ENCODE data around the gene LSAMP. TPM values are rescaled to one million over a fixed set of nuclear protein-coding genes. Genes with fewer than 3 reads are reported as not detected.

Gene LSAMP
- total RNA-seq, 1 donor from 2014 or later = 16.4 TPM

GRCh38 chr3:116469546-116469945 is 24.3 kb upstream of the LSAMP start:
- Histone ChIP-seq H3K9ac (ENCODE audit: low read length) (no peak overlapping the region), H3K4me1 (ENCODE audit: insufficient read depth, low read length) (peaks cover 3% of the 10 kb centered on the region), H3K27ac (ENCODE audit: low read depth, low read length) (no peak overlapping the region), H3K9me3 (ENCODE audit: insufficient read depth, low read depth, low read length) (no peaks in the 10 kb centered on the region), H4K20me1 (ENCODE audit: insufficient read depth, low read length) (no peaks in the 10 kb centered on the region), H2AFZ (ENCODE audit: low read depth, low read length) (no peak overlapping the region), H3K27me3 (ENCODE audit: insufficient read depth, low read length) (no peaks in the 10 kb centered on the region), H3K79me2 (ENCODE audit: insufficient read depth, low read length) (no peaks in the 10 kb centered on the region), H3K4me3 (ENCODE audit: insufficient read depth, low read depth, low read length) (no peak overlapping the region), H3K36me3 (ENCODE audit: insufficient read depth, low read length) (no peaks in the 10 kb centered on the region), H3K4me2 (ENCODE audit: low read length) (no peak overlapping the region)
- no peaks in the 10 kb centered on the region for H3K9me3 Mint-ChIP-seq (ENCODE audit: unreplicated experiment)
- DNase-seq (ENCODE audit: low read depth) (no peak), FAIRE-seq (no peak)
- peaks cover 20% of the 10 kb centered on the region for H3K4me1 Mint-ChIP-seq (ENCODE audit: low read depth, unreplicated experiment)
- no peaks in the 10 kb centered on the region for H3K27me3 Mint-ChIP-seq (ENCODE audit: low read depth, unreplicated experiment)
- H3K27ac Mint-ChIP-seq (ENCODE audit: unreplicated experiment) = no peak overlapping the region
- TF ChIP-seq EZH2 (IDR thresholded peaks at IDR 0.05; ENCODE audit: insufficient read depth, low read length) = no peak
- TF ChIP-seq, protein P1, sequence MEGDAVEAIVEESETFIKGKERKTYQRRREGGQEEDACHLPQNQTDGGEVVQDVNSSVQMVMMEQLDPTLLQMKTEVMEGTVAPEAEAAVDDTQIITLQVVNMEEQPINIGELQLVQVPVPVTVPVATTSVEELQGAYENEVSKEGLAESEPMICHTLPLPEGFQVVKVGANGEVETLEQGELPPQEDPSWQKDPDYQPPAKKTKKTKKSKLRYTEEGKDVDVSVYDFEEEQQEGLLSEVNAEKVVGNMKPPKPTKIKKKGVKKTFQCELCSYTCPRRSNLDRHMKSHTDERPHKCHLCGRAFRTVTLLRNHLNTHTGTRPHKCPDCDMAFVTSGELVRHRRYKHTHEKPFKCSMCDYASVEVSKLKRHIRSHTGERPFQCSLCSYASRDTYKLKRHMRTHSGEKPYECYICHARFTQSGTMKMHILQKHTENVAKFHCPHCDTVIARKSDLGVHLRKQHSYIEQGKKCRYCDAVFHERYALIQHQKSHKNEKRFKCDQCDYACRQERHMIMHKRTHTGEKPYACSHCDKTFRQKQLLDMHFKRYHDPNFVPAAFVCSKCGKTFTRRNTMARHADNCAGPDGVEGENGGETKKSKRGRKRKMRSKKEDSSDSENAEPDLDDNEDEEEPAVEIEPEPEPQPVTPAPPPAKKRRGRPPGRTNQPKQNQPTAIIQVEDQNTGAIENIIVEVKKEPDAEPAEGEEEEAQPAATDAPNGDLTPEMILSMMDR (IDR thresholded peaks at IDR 0.05; ENCODE audit: insufficient read depth, low read depth, low read length) = no peak
- no peak overlapping the region for H3K4me3 Mint-ChIP-seq (ENCODE audit: unreplicated experiment)
- H3K36me3 Mint-ChIP-seq (ENCODE audit: low read depth, unreplicated experiment) = no peaks in the 10 kb centered on the region

DNA sequence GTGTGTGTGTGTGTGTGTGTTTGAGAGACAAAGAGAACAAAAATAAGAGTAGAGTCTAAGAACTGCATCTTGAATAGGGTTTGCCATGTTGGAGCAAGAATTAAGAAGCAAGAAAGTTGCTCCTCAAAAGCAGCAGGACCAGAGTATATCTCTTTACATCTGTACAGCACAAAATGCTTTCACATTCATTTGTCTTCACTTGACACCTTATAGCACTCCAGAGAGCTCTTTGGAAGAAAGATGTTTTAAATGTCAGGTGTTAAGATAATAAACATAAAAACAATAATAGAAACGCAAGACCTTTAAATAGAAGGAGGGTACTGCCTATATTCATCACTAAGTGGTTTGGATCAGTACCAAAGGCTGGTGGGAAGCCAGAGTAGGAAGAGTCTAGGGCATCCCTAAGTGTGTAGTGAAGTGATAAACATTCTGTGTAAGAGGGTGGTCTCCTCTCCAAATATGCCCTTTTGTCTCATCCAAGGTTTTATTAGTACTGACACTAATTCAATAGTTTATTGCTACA is 19.1 kb upstream of the LSAMP start:
- H3K9ac ChIP-seq (ENCODE audit: low read length) = no peak overlapping the region
- FAIRE-seq = no peak
- H3K27ac Mint-ChIP-seq (ENCODE audit: unreplicated experiment) = no peak overlapping the region

More for the DNA sequence above, 19.1 kb upstream of the LSAMP start:
- TF ChIP-seq, protein P1 (IDR thresholded peaks at IDR 0.05; ENCODE audit: insufficient read depth, low read depth, low read length) = no peak
- TF ChIP-seq EZH2 (IDR thresholded peaks at IDR 0.05; ENCODE audit: insufficient read depth, low read length) = no peak
- H3K27ac ChIP-seq (ENCODE audit: low read depth, low read length) = no peak overlapping the region
- H3K27me3 ChIP-seq (ENCODE audit: insufficient read depth, low read length) = no peaks in the 10 kb centered on the region
- H3K4me3 ChIP-seq (ENCODE audit: insufficient read depth, low read depth, low read length) = no peak overlapping the region
- Mint-ChIP-seq H3K4me3 (ENCODE audit: unreplicated experiment) (no peak overlapping the region), H3K27me3 (ENCODE audit: low read depth, unreplicated experiment) (no peaks in the 10 kb centered on the region), H3K9me3 (ENCODE audit: unreplicated experiment) (no peaks in the 10 kb centered on the region), H3K4me1 (ENCODE audit: low read depth, unreplicated experiment) (no peaks in the 10 kb centered on the region), H3K36me3 (ENCODE audit: low read depth, unreplicated experiment) (no peaks in the 10 kb centered on the region)
- H3K9me3 ChIP-seq (ENCODE audit: insufficient read depth, low read depth, low read length) = no peaks in the 10 kb centered on the region
- no peaks in the 10 kb centered on the region for H3K79me2 ChIP-seq (ENCODE audit: insufficient read depth, low read length)
- no peak overlapping the region for H2AFZ ChIP-seq (ENCODE audit: low read depth, low read length)
- no peaks in the 10 kb centered on the region for H4K20me1 ChIP-seq (ENCODE audit: insufficient read depth, low read length)
- no peaks in the 10 kb centered on the region for H3K36me3 ChIP-seq (ENCODE audit: insufficient read depth, low read length)
- DNase-seq (ENCODE audit: low read depth) = no peak
- H3K4me2 ChIP-seq (ENCODE audit: low read length) = no peak overlapping the region
- H3K4me1 ChIP-seq (ENCODE audit: insufficient read depth, low read length) = no peaks in the 10 kb centered on the region

All from astrocyte (in vitro differentiated cells and primary cell).